Subcutaneous abdominal adipose tissue (tissue), 5 donors: ENCODE measurements around the gene MBD3L5.
"Not testable (repeated sequence)": the region's sequence is repeated elsewhere in the genome, so short reads cannot be mapped to it uniquely, and the experiment has no call there.

Experiments used
- H3K27ac ChIP-seq: one replicate; pipeline ENCODE4 v1.7.0; 2013; ENCODE audit warnings: low read depth, mild to moderate bottlenecking, inconsistent platforms, low read length, moderate library complexity
- H3K27me3 ChIP-seq, 5 donors: one replicate each; pipeline ENCODE4 v1.7.0; 2013; ENCODE audit warnings: low read length in 5 of 5, inconsistent platforms in 1 of 5; ENCODE audit not compliant: control insufficient read depth in 5 of 5, insufficient read depth in 4 of 5
- H3K36me3 ChIP-seq, 5 donors: one replicate each; pipeline ENCODE4 v1.7.0; 2013; ENCODE audit warnings: low read length in 5 of 5; ENCODE audit not compliant: control insufficient read depth in 5 of 5, insufficient read depth in 5 of 5
- H3K4me1 ChIP-seq, 5 donors: one replicate each; pipeline ENCODE4 v1.7.0; 2013; ENCODE audit warnings: low read length in 5 of 5, mild to moderate bottlenecking in 3 of 5, moderate library complexity in 1 of 5; ENCODE audit not compliant: control insufficient read depth in 5 of 5, insufficient read depth in 5 of 5
- H3K4me3 ChIP-seq, 5 donors: one replicate each; pipeline ENCODE4 v1.7.0; 2013; ENCODE audit warnings: low read length in 5 of 5, low read depth in 1 of 5
- H3K9ac ChIP-seq, 5 donors: one replicate each; pipeline ENCODE4 v1.7.0; 2013; ENCODE audit warnings: low read length in 5 of 5, mild to moderate bottlenecking in 4 of 5, moderate library complexity in 3 of 5
- H3K9me3 ChIP-seq, 5 donors: one replicate each; pipeline ENCODE4 v1.7.0; 2013; ENCODE audit warnings: low read length in 5 of 5; ENCODE audit not compliant: control insufficient read depth in 5 of 5
- donor health status: healthy.
- donor health status: healthy.
- donor health status: healthy.
- donor health status: healthy.
- donor health status: healthy.

Gene MBD3L5

GRCh38 chr19:7049021-7049420 lies 18.6 kb downstream of the MBD3L5 start, which contains the start of gene MBD3L2:
MBD3L2 (plus strand) TSS chr19:7049321; CDS start chr19:7049374, 53 bp downstream.
- H3K4me1 ChIP-seq, H3K36me3 ChIP-seq, H3K27ac ChIP-seq, H3K9ac ChIP-seq, H3K4me3 ChIP-seq, H3K27me3 ChIP-seq, H3K9me3 ChIP-seq: not testable (repeated sequence)

GRCh38 chr19:7051421-7051820 lies 21.0 kb downstream of the MBD3L5 start:
- not testable (repeated sequence) for H3K27ac ChIP-seq, H3K27me3 ChIP-seq, H3K4me1 ChIP-seq, H3K9me3 ChIP-seq, H3K4me3 ChIP-seq, H3K9ac ChIP-seq, H3K36me3 ChIP-seq

- H3K27me3 ChIP-seq, H3K27ac ChIP-seq, H3K4me3 ChIP-seq: not testable (repeated sequence)
Observed at GRCh38 chr19:7052896-7053295, 22.5 kb downstream of the MBD3L5 start.

GRCh38 chr19:7054635-7055368 lies 24.4 kb downstream of the MBD3L5 start:
- not testable (repeated sequence) for H3K9ac ChIP-seq, H3K4me1 ChIP-seq, H3K27me3 ChIP-seq, H3K9me3 ChIP-seq, H3K36me3 ChIP-seq, H3K27ac ChIP-seq, H3K4me3 ChIP-seq

More at GRCh38 chr19:7052896-7053295, 22.5 kb downstream of the MBD3L5 start:
- H3K9ac ChIP-seq, H3K9me3 ChIP-seq, H3K36me3 ChIP-seq, H3K4me1 ChIP-seq: not testable (repeated sequence)

GRCh38 chr19:7055679-7056078 lies 25.3 kb downstream of the MBD3L5 start:
- H3K9me3 ChIP-seq, H3K27ac ChIP-seq, H3K9ac ChIP-seq, H3K36me3 ChIP-seq, H3K4me1 ChIP-seq, H3K27me3 ChIP-seq, H3K4me3 ChIP-seq: not testable (repeated sequence)

- H3K4me3 ChIP-seq, result not testable (repeated sequence)
Observed at GRCh38 chr19:7056371-7056770, 26.0 kb downstream of the MBD3L5 start.

GRCh38 chr19:7058576-7058975 lies 28.2 kb downstream of the MBD3L5 start, which contains the start of gene MBD3L3:
MBD3L3 (minus strand) TSS chr19:7058676; CDS start chr19:7058605, 71 bp downstream.
- H3K27ac ChIP-seq, result not testable (repeated sequence)

More at GRCh38 chr19:7056371-7056770, 26.0 kb downstream of the MBD3L5 start:
- not testable (repeated sequence) for H3K9ac ChIP-seq, H3K4me1 ChIP-seq, H3K36me3 ChIP-seq, H3K27me3 ChIP-seq, H3K27ac ChIP-seq, H3K9me3 ChIP-seq

GRCh38 chr19:7059977-7060376 lies 29.6 kb downstream of the MBD3L5 start:
- not testable (repeated sequence) for H3K36me3 ChIP-seq, H3K9me3 ChIP-seq, H3K27me3 ChIP-seq, H3K9ac ChIP-seq, H3K4me1 ChIP-seq, H3K27ac ChIP-seq, H3K4me3 ChIP-seq

More at GRCh38 chr19:7058576-7058975, 28.2 kb downstream of the MBD3L5 start, which contains the start of gene MBD3L3:
- not testable (repeated sequence) for H3K4me1 ChIP-seq, H3K9me3 ChIP-seq, H3K36me3 ChIP-seq, H3K27me3 ChIP-seq, H3K4me3 ChIP-seq, H3K9ac ChIP-seq

- no peak overlapping the region for H3K27ac ChIP-seq
- H3K4me1 ChIP-seq, result no peaks in the 10 kb centered on the region
- no peak overlapping the region for H3K9ac ChIP-seq
- no peak overlapping the region for H3K4me3 ChIP-seq
- H3K9me3 ChIP-seq, result peaks cover 0 to 3% (median 0%) of the 10 kb centered on the region in 5 donors
- no peaks in the 10 kb centered on the region for H3K27me3 ChIP-seq
- no peaks in the 10 kb centered on the region for H3K36me3 ChIP-seq
Observed at GRCh38 chr19:7063339-7063738, 33.0 kb downstream of the MBD3L5 start.

- H3K36me3 ChIP-seq, result no peaks in the 10 kb centered on the region
- no peak overlapping the region for H3K9ac ChIP-seq
- no peak overlapping the region for H3K27ac ChIP-seq
- H3K27me3 ChIP-seq, result no peaks in the 10 kb centered on the region
- no peak overlapping the region for H3K4me3 ChIP-seq
- H3K4me1 ChIP-seq, result peaks cover 0 to 4% (median 0%) of the 10 kb centered on the region in 5 donors
- peaks cover 0 to 3% (median 0%) of the 10 kb centered on the region in 5 donors for H3K9me3 ChIP-seq
Observed at GRCh38 chr19:7063764-7064418, 33.5 kb downstream of the MBD3L5 start.
